OCI-LY1 (cell line): ENCODE results near the gene HACD3.
A peak's percentile ranks its signal among the peaks of the same experiment; 100 is the strongest.

Source experiments
- H2AFZ ChIP-seq: fragments of 200-600 bp; sonication (generic), shearing (Covaris generic); 2 replicates; pipeline ENCODE4 v1.6.0; 2014; ENCODE audit warnings: antibody characterized with exemption, mild to moderate bottlenecking, low read length
- H3F3A ChIP-seq: fragments of 200-600 bp; sonication (generic), shearing (Covaris generic); 2 replicates; pipeline ENCODE4 v1.6.0; 2014; ENCODE audit warnings: mild to moderate bottlenecking, antibody characterized with exemption, low read length, moderate library complexity; ENCODE audit not compliant: insufficient read depth
- H3K27ac ChIP-seq: fragments of 200-600 bp; sonication (generic); 2 replicates; pipeline ENCODE4 v1.5.1; 2014; ENCODE audit warnings: low read length, mixed run types, mild to moderate bottlenecking, low read depth; ENCODE audit not compliant: poor library complexity, severe bottlenecking
- H3K27me3 ChIP-seq: fragments of 200-600 bp; sonication (generic); 2 replicates; pipeline ENCODE4 v1.6.0; 2014; ENCODE audit warnings: antibody characterized with exemption, mild to moderate bottlenecking, low read length, moderate library complexity; ENCODE audit not compliant: insufficient read depth
- H3K36me3 ChIP-seq: fragments of 200-600 bp; sonication (generic); 2 replicates; pipeline ENCODE4 v1.6.1; 2014; ENCODE audit warnings: mild to moderate bottlenecking, antibody characterized with exemption, low read length, moderate library complexity, mixed read lengths; ENCODE audit not compliant: insufficient read depth
- H3K4me1 ChIP-seq: fragments of 200-600 bp; sonication (generic); 2 replicates; pipeline ENCODE4 v1.5.1; 2014; ENCODE audit warnings: mild to moderate bottlenecking, low read length, moderate library complexity; ENCODE audit not compliant: insufficient read depth, severe bottlenecking
- H3K4me2 ChIP-seq: fragments of 200-600 bp; sonication (generic), shearing (Covaris generic); 2 replicates; pipeline ENCODE4 v1.6.1; 2014; ENCODE audit warnings: low read length
- H3K4me3 ChIP-seq: fragments of 200-600 bp; sonication (generic); 2 replicates; pipeline ENCODE4 v1.5.1; 2014; ENCODE audit warnings: low read length, low read depth, mild to moderate bottlenecking, mixed read lengths; ENCODE audit not compliant: poor library complexity, severe bottlenecking
- H3K79me2 ChIP-seq: fragments of 200-600 bp; shearing (Covaris generic); 2 replicates; pipeline ENCODE4 v1.6.1; 2016; ENCODE audit warnings: mixed run types, low read length, mixed read lengths; ENCODE audit not compliant: insufficient read depth
- H3K9ac ChIP-seq: fragments of 200-600 bp; sonication (generic), shearing (Covaris generic); 2 replicates; pipeline ENCODE4 v1.6.1; 2014; ENCODE audit warnings: mild to moderate bottlenecking, low read length, mixed read lengths
- H3K9me2 ChIP-seq: fragments of 200-600 bp; sonication (generic), shearing (Covaris generic); 2 replicates; pipeline ENCODE4 v1.6.1; 2014; ENCODE audit warnings: low read depth, mild to moderate bottlenecking, low read length, mixed read lengths
- H3K9me3 ChIP-seq: fragments of 200-600 bp; shearing (Covaris generic); 2 replicates; pipeline ENCODE4 v1.6.1; 2014; ENCODE audit warnings: low read length, mixed read lengths
- H4K20me1 ChIP-seq: fragments of 200-600 bp; sonication (generic), shearing (Covaris generic); 2 replicates; pipeline ENCODE4 v1.6.0; 2016; ENCODE audit warnings: mild to moderate bottlenecking, low read length; ENCODE audit not compliant: insufficient read depth
- EZH2 ChIP-seq: fragments of 200-600 bp; sonication (generic), shearing (Covaris generic); IDR thresholded peaks from 2 replicates; pipeline ENCODE4 v1.8.0; 2017; ENCODE audit warnings: borderline replicate concordance, mixed run types, mild to moderate bottlenecking, antibody characterized with exemption, low read length, moderate library complexity, mixed read lengths
- TF ChIP-seq, protein P1 (sequence below): fragments of 200-600 bp; sonication (generic), shearing (Covaris generic); IDR thresholded peaks from 2 replicates; pipeline ENCODE4 v1.5.1; 2017; ENCODE audit warnings: mild to moderate bottlenecking, antibody characterized with exemption, low read length, moderate library complexity, mixed read lengths

HACD3 gene

GRCh38 chr15:65619626-65620290, 89.5 kb downstream of the HACD3 start:
- no peak overlapping the region for H2AFZ ChIP-seq
- no peak overlapping the region for H3K4me2 ChIP-seq

GRCh38 chr15:65620833-65621232, 90.6 kb downstream of the HACD3 start:
- Histone ChIP-seq H2AFZ (no peak overlapping the region), H3K79me2 (no peaks in the 10 kb centered on the region), H3K27ac (no peak overlapping the region), H3K36me3 (no peaks in the 10 kb centered on the region), H3K4me3 (no peak overlapping the region), H3K27me3 (no peaks in the 10 kb centered on the region), H3K4me2 (no peak overlapping the region), H3K9ac (no peak overlapping the region), H4K20me1 (no peaks in the 10 kb centered on the region), H3F3A (no peaks in the 10 kb centered on the region), H3K9me3 (no peaks in the 10 kb centered on the region), H3K4me1 (no peaks in the 10 kb centered on the region), H3K9me2 (no peaks in the 10 kb centered on the region)
- no peak for TF ChIP-seq EZH2
- TF ChIP-seq, protein P1, sequence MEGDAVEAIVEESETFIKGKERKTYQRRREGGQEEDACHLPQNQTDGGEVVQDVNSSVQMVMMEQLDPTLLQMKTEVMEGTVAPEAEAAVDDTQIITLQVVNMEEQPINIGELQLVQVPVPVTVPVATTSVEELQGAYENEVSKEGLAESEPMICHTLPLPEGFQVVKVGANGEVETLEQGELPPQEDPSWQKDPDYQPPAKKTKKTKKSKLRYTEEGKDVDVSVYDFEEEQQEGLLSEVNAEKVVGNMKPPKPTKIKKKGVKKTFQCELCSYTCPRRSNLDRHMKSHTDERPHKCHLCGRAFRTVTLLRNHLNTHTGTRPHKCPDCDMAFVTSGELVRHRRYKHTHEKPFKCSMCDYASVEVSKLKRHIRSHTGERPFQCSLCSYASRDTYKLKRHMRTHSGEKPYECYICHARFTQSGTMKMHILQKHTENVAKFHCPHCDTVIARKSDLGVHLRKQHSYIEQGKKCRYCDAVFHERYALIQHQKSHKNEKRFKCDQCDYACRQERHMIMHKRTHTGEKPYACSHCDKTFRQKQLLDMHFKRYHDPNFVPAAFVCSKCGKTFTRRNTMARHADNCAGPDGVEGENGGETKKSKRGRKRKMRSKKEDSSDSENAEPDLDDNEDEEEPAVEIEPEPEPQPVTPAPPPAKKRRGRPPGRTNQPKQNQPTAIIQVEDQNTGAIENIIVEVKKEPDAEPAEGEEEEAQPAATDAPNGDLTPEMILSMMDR = peak; percentile 22; the same call in 1 of the 2 replicates

More at GRCh38 chr15:65619626-65620290, 89.5 kb downstream of the HACD3 start:
- no peak overlapping the region for H3K9ac ChIP-seq
- TF ChIP-seq, protein P1 = no peak
- no peak for TF ChIP-seq EZH2
- H3K79me2 ChIP-seq = no peaks in the 10 kb centered on the region
- H3K4me3 ChIP-seq = no peak overlapping the region
- H3K36me3 ChIP-seq = no peaks in the 10 kb centered on the region
- no peaks in the 10 kb centered on the region for H3K9me2 ChIP-seq
- no peaks in the 10 kb centered on the region for H3K27me3 ChIP-seq
- H3F3A ChIP-seq = no peaks in the 10 kb centered on the region
- H4K20me1 ChIP-seq = no peaks in the 10 kb centered on the region
- H3K4me1 ChIP-seq = no peaks in the 10 kb centered on the region
- H3K9me3 ChIP-seq = no peaks in the 10 kb centered on the region
- H3K27ac ChIP-seq = no peak overlapping the region

- H3K4me3 ChIP-seq = no peak within 1 kb of the TSS
Measured at GRCh38 chr15:65621638-65622037, 91.4 kb downstream of the HACD3 start, which contains the start of gene SLC24A1. SLC24A1 (plus strand) TSS chr15:65621938; CDS start chr15:65624081, 2,143 bp downstream.

More at GRCh38 chr15:65621638-65622037, 91.4 kb downstream of the HACD3 start, which contains the start of gene SLC24A1:
- no peaks in the 10 kb centered on the region for H3K79me2 ChIP-seq
- H3K27me3 ChIP-seq = no peaks in the 10 kb centered on the region
- H4K20me1 ChIP-seq = no peaks in the 10 kb centered on the region
- H3K9me2 ChIP-seq = no peaks in the 10 kb centered on the region
- H3K4me2 ChIP-seq = no peak within 1 kb of the TSS
- H3F3A ChIP-seq = no peaks in the 10 kb centered on the region
- no peaks in the 10 kb centered on the region for H3K9me3 ChIP-seq
- TF ChIP-seq EZH2 = no peak
- TF ChIP-seq, protein P1 = no peak
- H3K9ac ChIP-seq = no peak within 1 kb of the TSS
- no peak within 1 kb of the TSS for H3K27ac ChIP-seq
- H2AFZ ChIP-seq = no peak within 1 kb of the TSS
- no peaks in the 10 kb centered on the region for H3K4me1 ChIP-seq
- H3K36me3 ChIP-seq = no peaks in the 10 kb centered on the region
